ENCODE measurements around the gene PEAK3.

The PEAK3 gene

GRCh38 chr19:2253106-2254063 lies 28.6 kb downstream of the PEAK3 start:
- H3K27me3 ChIP-seq (ENCODE audit: insufficient read depth, low read length): no peaks in the 10 kb centered on the region
- H3K4me3 ChIP-seq (ENCODE audit: low read length): no peak overlapping the region
- peaks cover 28% of the 10 kb centered on the region for H3K36me3 ChIP-seq (ENCODE audit: insufficient read depth, low read length)
- no peak overlapping the region for H2AFZ ChIP-seq (ENCODE audit: low read depth, low read length)
- H3K9me3 ChIP-seq (ENCODE audit: low read length): peaks cover 12% of the 10 kb centered on the region
- H3K4me1 ChIP-seq (ENCODE audit: insufficient read depth, low read length): no peaks in the 10 kb centered on the region

GRCh38 chr19:2252797-2253105 lies 29.2 kb downstream of the PEAK3 start:
- H3K27me3 ChIP-seq (ENCODE audit: insufficient read depth, low read length): no peaks in the 10 kb centered on the region
- peaks cover 29% of the 10 kb centered on the region for H3K36me3 ChIP-seq (ENCODE audit: insufficient read depth, low read length)
- peaks cover 12% of the 10 kb centered on the region for H3K9me3 ChIP-seq (ENCODE audit: low read length)
- H3K4me1 ChIP-seq (ENCODE audit: insufficient read depth, low read length): no peaks in the 10 kb centered on the region
- no peak overlapping the region for H2AFZ ChIP-seq (ENCODE audit: low read depth, low read length)
- H3K4me3 ChIP-seq (ENCODE audit: low read length): no peak overlapping the region

GRCh38 chr19:2252055-2252796 lies 29.7 kb downstream of the PEAK3 start:
- H3K27me3 ChIP-seq (ENCODE audit: insufficient read depth, low read length): no peaks in the 10 kb centered on the region

GRCh38 chr19:2251106-2252054 lies 30.6 kb downstream of the PEAK3 start:
- Histone ChIP-seq H3K27me3 (ENCODE audit: insufficient read depth, low read length) (no peaks in the 10 kb centered on the region), H3K4me3 (ENCODE audit: low read length) (no peak overlapping the region), H2AFZ (ENCODE audit: low read depth, low read length) (no peak overlapping the region), H3K4me1 (ENCODE audit: insufficient read depth, low read length) (no peaks in the 10 kb centered on the region), H3K36me3 (ENCODE audit: insufficient read depth, low read length) (peaks cover 43% of the 10 kb centered on the region), H3K9me3 (ENCODE audit: low read length) (peaks cover 12% of the 10 kb centered on the region)

More at GRCh38 chr19:2252055-2252796, 29.7 kb downstream of the PEAK3 start:
- Histone ChIP-seq H2AFZ (ENCODE audit: low read depth, low read length) (no peak overlapping the region), H3K36me3 (ENCODE audit: insufficient read depth, low read length) (peaks cover 34% of the 10 kb centered on the region), H3K4me1 (ENCODE audit: insufficient read depth, low read length) (no peaks in the 10 kb centered on the region), H3K4me3 (ENCODE audit: low read length) (no peak overlapping the region), H3K9me3 (ENCODE audit: low read length) (peaks cover 12% of the 10 kb centered on the region)

GRCh38 chr19:2250766-2251105 lies 31.2 kb downstream of the PEAK3 start:
- Histone ChIP-seq H2AFZ (ENCODE audit: low read depth, low read length) (no peak overlapping the region), H3K27me3 (ENCODE audit: insufficient read depth, low read length) (no peaks in the 10 kb centered on the region), H3K4me1 (ENCODE audit: insufficient read depth, low read length) (no peaks in the 10 kb centered on the region), H3K4me3 (ENCODE audit: low read length) (no peak overlapping the region), H3K36me3 (ENCODE audit: insufficient read depth, low read length) (peaks cover 49% of the 10 kb centered on the region), H3K9me3 (ENCODE audit: low read length) (peaks cover 12% of the 10 kb centered on the region)

GRCh38 chr19:2249880-2250765 lies 31.9 kb downstream of the PEAK3 start:
- Histone ChIP-seq H3K27me3 (ENCODE audit: insufficient read depth, low read length) (no peaks in the 10 kb centered on the region), H2AFZ (ENCODE audit: low read depth, low read length) (no peak overlapping the region), H3K4me1 (ENCODE audit: insufficient read depth, low read length) (no peaks in the 10 kb centered on the region), H3K9me3 (ENCODE audit: low read length) (peaks cover 12% of the 10 kb centered on the region), H3K4me3 (ENCODE audit: low read length) (no peak overlapping the region), H3K36me3 (ENCODE audit: insufficient read depth, low read length) (peaks cover 55% of the 10 kb centered on the region)

- Histone ChIP-seq H3K4me3 (ENCODE audit: low read length) (no peak within 1 kb of the TSS), H3K36me3 (ENCODE audit: insufficient read depth, low read length) (peaks cover 64% of the 10 kb centered on the region), H3K4me1 (ENCODE audit: insufficient read depth, low read length) (no peaks in the 10 kb centered on the region), H3K9me3 (ENCODE audit: low read length) (peaks cover 12% of the 10 kb centered on the region), H3K27me3 (ENCODE audit: insufficient read depth, low read length) (no peaks in the 10 kb centered on the region), H2AFZ (ENCODE audit: low read depth, low read length) (no peak within 1 kb of the TSS)
Measured at GRCh38 chr19:2249010-2249866, 32.7 kb downstream of the PEAK3 start, which contains the start of gene AMH. Gene AMH (plus strand): TSS chr19:2249323. CDS start chr19:2249333, 10 bp downstream.

GRCh38 chr19:2248136-2249009 lies 33.6 kb downstream of the PEAK3 start:
- Histone ChIP-seq H3K4me3 (ENCODE audit: low read length) (no peak overlapping the region), H2AFZ (ENCODE audit: low read depth, low read length) (no peak overlapping the region), H3K27me3 (ENCODE audit: insufficient read depth, low read length) (no peaks in the 10 kb centered on the region), H3K4me1 (ENCODE audit: insufficient read depth, low read length) (no peaks in the 10 kb centered on the region), H3K9me3 (ENCODE audit: low read length) (peaks cover 12% of the 10 kb centered on the region), H3K36me3 (ENCODE audit: insufficient read depth, low read length) (peaks cover 73% of the 10 kb centered on the region)

- H3K36me3 ChIP-seq (ENCODE audit: insufficient read depth, low read length): peaks cover 81% of the 10 kb centered on the region
- H2AFZ ChIP-seq (ENCODE audit: low read depth, low read length): no peak overlapping the region
- no peaks in the 10 kb centered on the region for H3K4me1 ChIP-seq (ENCODE audit: insufficient read depth, low read length)
- peaks cover 12% of the 10 kb centered on the region for H3K9me3 ChIP-seq (ENCODE audit: low read length)
- no peaks in the 10 kb centered on the region for H3K27me3 ChIP-seq (ENCODE audit: insufficient read depth, low read length)
- no peak overlapping the region for H3K4me3 ChIP-seq (ENCODE audit: low read length)
Measured at GRCh38 chr19:2247433-2248101, 34.4 kb downstream of the PEAK3 start.

- peaks cover 82% of the 10 kb centered on the region for H3K36me3 ChIP-seq (ENCODE audit: insufficient read depth, low read length)
Measured at GRCh38 chr19:2246801-2247361, 35.1 kb downstream of the PEAK3 start.

More at GRCh38 chr19:2246801-2247361, 35.1 kb downstream of the PEAK3 start:
- H3K9me3 ChIP-seq (ENCODE audit: low read length): peaks cover 12% of the 10 kb centered on the region
- no peaks in the 10 kb centered on the region for H3K27me3 ChIP-seq (ENCODE audit: insufficient read depth, low read length)
- H3K4me1 ChIP-seq (ENCODE audit: insufficient read depth, low read length): no peaks in the 10 kb centered on the region
- no peak overlapping the region for H2AFZ ChIP-seq (ENCODE audit: low read depth, low read length)
- H3K4me3 ChIP-seq (ENCODE audit: low read length): no peak overlapping the region
